H9 (cell line): ENCODE results near the gene CHRDL1. TPM values are rescaled to one million over a fixed set of nuclear protein-coding genes. Genes with fewer than 3 reads are reported as not detected.

Source experiments
- DNase-seq: peaks from one replicate; pipeline ENCODE4 v3.0.0-alpha.2; 2017
- H2AFZ ChIP-seq: one replicate; pipeline ENCODE4 v1.6.1; 2013; ENCODE audit warnings: mild to moderate bottlenecking, low read length, control low read depth, moderate library complexity
- H2AK5ac ChIP-seq: 2 replicates; pipeline ENCODE4 v1.6.1; 2013; ENCODE audit warnings: low read length, control low read depth, mixed read lengths; ENCODE audit not compliant: insufficient read length
- H2BK120ac ChIP-seq: one replicate; pipeline ENCODE4 v1.6.1; 2013; ENCODE audit warnings: low read depth, mild to moderate bottlenecking, low read length, control low read depth, inconsistent platforms; ENCODE audit not compliant: poor library complexity, severe bottlenecking
- H2BK12ac ChIP-seq: 2 replicates; pipeline ENCODE4 v1.6.1; 2013; ENCODE audit warnings: low read length, control low read depth, mixed read lengths, low read depth; ENCODE audit not compliant: insufficient read length
- H2BK15ac ChIP-seq: 2 replicates; pipeline ENCODE4 v1.6.1; 2013; ENCODE audit warnings: low read depth, low read length, control low read depth
- H2BK20ac ChIP-seq: one replicate; pipeline ENCODE4 v1.6.1; 2013; ENCODE audit warnings: low read depth, mild to moderate bottlenecking, low read length, control low read depth, inconsistent platforms; ENCODE audit not compliant: poor library complexity, severe bottlenecking
- H2BK5ac ChIP-seq: 2 replicates; pipeline ENCODE4 v1.6.1; 2013; ENCODE audit warnings: low read length, control low read depth, mixed read lengths; ENCODE audit not compliant: insufficient read length
- H3K14ac ChIP-seq: 2 replicates; pipeline ENCODE4 v1.6.1; 2013; ENCODE audit warnings: low read length, control low read depth; ENCODE audit not compliant: insufficient read depth
- H3K18ac ChIP-seq: 2 replicates; pipeline ENCODE4 v1.6.1; 2013; ENCODE audit warnings: low read depth, mild to moderate bottlenecking, mixed read lengths, low read length, control low read depth; ENCODE audit not compliant: insufficient read length
- H3K23ac ChIP-seq: 2 replicates; pipeline ENCODE4 v1.6.1; 2013; ENCODE audit warnings: low read length, control low read depth, mixed read lengths, low read depth; ENCODE audit not compliant: insufficient read length
- H3K23me2 ChIP-seq: 2 replicates; pipeline ENCODE4 v1.6.1; 2013; ENCODE audit warnings: low read depth, mild to moderate bottlenecking, mixed read lengths, low read length, control low read depth; ENCODE audit not compliant: insufficient read length, poor library complexity, severe bottlenecking
- H3K27ac ChIP-seq: 2 replicates; pipeline ENCODE4 v1.5.1; 2013; ENCODE audit warnings: low read length, control low read depth, mixed read lengths, low read depth; ENCODE audit not compliant: insufficient read length
- H3K27me3 ChIP-seq: 2 replicates; pipeline ENCODE4 v1.6.1; 2013; ENCODE audit warnings: low read length, control low read depth, inconsistent platforms; ENCODE audit not compliant: insufficient read depth
- H3K4ac ChIP-seq: 2 replicates; pipeline ENCODE4 v1.6.1; 2013; ENCODE audit warnings: low read depth, mild to moderate bottlenecking, control low read depth, inconsistent platforms, low read length, moderate library complexity
- H3K4me1 ChIP-seq: 2 replicates; pipeline ENCODE4 v1.6.1; 2013; ENCODE audit warnings: low read length, control low read depth, inconsistent platforms; ENCODE audit not compliant: insufficient read depth
- H3K4me2 ChIP-seq: 2 replicates; pipeline ENCODE4 v1.6.1; 2013; ENCODE audit warnings: low read length, control low read depth, mixed read lengths; ENCODE audit not compliant: insufficient read length, insufficient read depth
- H3K56ac ChIP-seq: 2 replicates; pipeline ENCODE4 v1.6.1; 2013; ENCODE audit warnings: low read depth, mild to moderate bottlenecking, mixed read lengths, low read length, control low read depth; ENCODE audit not compliant: insufficient read length
- H3K79me1 ChIP-seq: 2 replicates; pipeline ENCODE4 v1.6.1; 2013; ENCODE audit warnings: low read depth, mild to moderate bottlenecking, moderate library complexity, low read length, control low read depth, inconsistent platforms; ENCODE audit not compliant: insufficient read depth, poor library complexity, severe bottlenecking
- H3K79me2 ChIP-seq: 2 replicates; pipeline ENCODE4 v1.6.1; 2013; ENCODE audit warnings: low read length, control low read depth, inconsistent platforms; ENCODE audit not compliant: insufficient read depth
- H3K9ac ChIP-seq: 2 replicates; pipeline ENCODE4 v1.6.1; 2013; ENCODE audit warnings: low read length, control low read depth, mixed read lengths; ENCODE audit not compliant: insufficient read length; ENCODE audit errors: extremely low read depth
- H3K9me3 ChIP-seq: one replicate; pipeline ENCODE4 v1.6.1; 2013; ENCODE audit warnings: low read depth, low read length, inconsistent platforms; ENCODE audit not compliant: control insufficient read depth
- H3T11ph ChIP-seq: one replicate; pipeline ENCODE4 v1.6.1; 2013; ENCODE audit warnings: mild to moderate bottlenecking, low read length, control low read depth, inconsistent platforms
- H4K20me1 ChIP-seq: one replicate; pipeline ENCODE4 v1.6.1; 2013; ENCODE audit not compliant: control insufficient read depth, insufficient read length, insufficient read depth
- H4K5ac ChIP-seq: 2 replicates; pipeline ENCODE4 v1.6.1; 2013; ENCODE audit warnings: low read depth, mild to moderate bottlenecking, mixed read lengths, low read length, control low read depth; ENCODE audit not compliant: insufficient read length
- H4K8ac ChIP-seq: replicated peaks from 2 replicates; pipeline ENCODE4 v1.6.1; 2013; ENCODE audit warnings: low read length, control low read depth, mixed read lengths, low read depth; ENCODE audit not compliant: insufficient read length
- H4K91ac ChIP-seq: 2 replicates; pipeline ENCODE4 v1.6.1; 2013; ENCODE audit warnings: low read depth, mild to moderate bottlenecking, moderate library complexity, mixed read lengths, low read length, control low read depth; ENCODE audit not compliant: insufficient read length
- H3K27ac Mint-ChIP-seq, 3 experiments: 2 replicates in 2 of 3; 3 replicates in 1 of 3; pipeline ENCODE4 v1.8.0; 2020 to 2021; ENCODE audit warnings: mixed read lengths in 3 of 3, mild to moderate bottlenecking in 1 of 3, moderate library complexity in 1 of 3
- H3K27me3 Mint-ChIP-seq: 2 replicates; pipeline ENCODE4 v1.8.0; 2021; ENCODE audit warnings: low read depth, mild to moderate bottlenecking, moderate library complexity, mixed read lengths
- H3K36me3 Mint-ChIP-seq, 3 experiments: 2 replicates in 2 of 3; 3 replicates in 1 of 3; pipeline ENCODE4 v1.8.0; 2020 to 2021; ENCODE audit warnings: low read depth in 3 of 3, mixed read lengths in 3 of 3; ENCODE audit not compliant: insufficient read depth in 1 of 3
- H3K4me1 Mint-ChIP-seq, 2 experiments: 2 replicates each; pipeline ENCODE4 v1.8.0; 2020; ENCODE audit warnings: mixed read lengths in 2 of 2
- H3K4me3 Mint-ChIP-seq, 2 experiments: 2 replicates in 1 of 2; 3 replicates in 1 of 2; pipeline ENCODE4 v1.8.0; 2020 to 2021; ENCODE audit warnings: mild to moderate bottlenecking in 2 of 2, mixed read lengths in 2 of 2, moderate library complexity in 1 of 2
- H3K9me3 Mint-ChIP-seq, 2 experiments: 2 replicates in 1 of 2; 3 replicates in 1 of 2; pipeline ENCODE4 v1.8.0; 2020; ENCODE audit warnings: mild to moderate bottlenecking in 2 of 2, mixed read lengths in 2 of 2, moderate library complexity in 1 of 2
- WGBS: extraction: QIAGEN DNeasy Blood & Tissue Kit; methylation state at CpG from one replicate; pipeline ENCODE4 v1.1.7; 2013; ENCODE audit warnings: missing lambda C conversion rate, low lambda C conversion rate, mixed read lengths; ENCODE audit not compliant: insufficient read length; ENCODE audit errors: extremely low coverage; 5-methylcytosine and 5-hydroxymethylcytosine counted together
- total RNA-seq: library from RNA; stranded (reverse); gene quantifications from 2 replicates; pipeline ENCODE4 v1.2.1, GENCODE V29; 2021
- TF ChIP-seq, protein P1 (sequence below): fragments of 200-600 bp; sonication (generic); conservative IDR thresholded peaks from 3 replicates; pipeline ENCODE4 v1.8.0; 2021; ENCODE audit warnings: antibody characterized with exemption, mild to moderate bottlenecking

CHRDL1 gene
- total RNA-seq, 1 experiment from 2014 or later: 11.8 TPM

- H3K23ac ChIP-seq: no peak overlapping the region
- no peak overlapping the region for H4K5ac ChIP-seq
- H4K91ac ChIP-seq: no peak overlapping the region
- Mint-ChIP-seq H3K27ac (peak overlapping the region in 2 of 3 experiments; percentile 19 to 87; a peak in 1 of 7 replicates), H3K4me1 (peaks cover 13% of the 10 kb centered on the region in 2 experiments), H3K27me3 (no peaks in the 10 kb centered on the region), H3K9me3 (no peaks in the 10 kb centered on the region), H3K36me3 (no peaks in the 10 kb centered on the region; a peak in 1 of 7 replicates), H3K4me3 (no peak overlapping the region)
- TF ChIP-seq, protein P1, sequence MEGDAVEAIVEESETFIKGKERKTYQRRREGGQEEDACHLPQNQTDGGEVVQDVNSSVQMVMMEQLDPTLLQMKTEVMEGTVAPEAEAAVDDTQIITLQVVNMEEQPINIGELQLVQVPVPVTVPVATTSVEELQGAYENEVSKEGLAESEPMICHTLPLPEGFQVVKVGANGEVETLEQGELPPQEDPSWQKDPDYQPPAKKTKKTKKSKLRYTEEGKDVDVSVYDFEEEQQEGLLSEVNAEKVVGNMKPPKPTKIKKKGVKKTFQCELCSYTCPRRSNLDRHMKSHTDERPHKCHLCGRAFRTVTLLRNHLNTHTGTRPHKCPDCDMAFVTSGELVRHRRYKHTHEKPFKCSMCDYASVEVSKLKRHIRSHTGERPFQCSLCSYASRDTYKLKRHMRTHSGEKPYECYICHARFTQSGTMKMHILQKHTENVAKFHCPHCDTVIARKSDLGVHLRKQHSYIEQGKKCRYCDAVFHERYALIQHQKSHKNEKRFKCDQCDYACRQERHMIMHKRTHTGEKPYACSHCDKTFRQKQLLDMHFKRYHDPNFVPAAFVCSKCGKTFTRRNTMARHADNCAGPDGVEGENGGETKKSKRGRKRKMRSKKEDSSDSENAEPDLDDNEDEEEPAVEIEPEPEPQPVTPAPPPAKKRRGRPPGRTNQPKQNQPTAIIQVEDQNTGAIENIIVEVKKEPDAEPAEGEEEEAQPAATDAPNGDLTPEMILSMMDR: no peak
- H2AFZ ChIP-seq: no peak overlapping the region
- H2BK15ac ChIP-seq: no peak overlapping the region
- H3K27me3 ChIP-seq: no peaks in the 10 kb centered on the region
- no peak overlapping the region for H3K4ac ChIP-seq
- H3K9ac ChIP-seq: no peak overlapping the region
- no peak overlapping the region for H2BK20ac ChIP-seq
- H3K4me2 ChIP-seq: no peak overlapping the region
- no peak overlapping the region for H3K18ac ChIP-seq
- no peak overlapping the region for H3T11ph ChIP-seq
- H3K56ac ChIP-seq: no peak overlapping the region
- no peak overlapping the region for H4K8ac ChIP-seq
- H2BK120ac ChIP-seq: no peak overlapping the region
- H3K14ac ChIP-seq: no peak overlapping the region
- no CpG with 5 or more reads among the region's 1 CpG for WGBS
- no peaks in the 10 kb centered on the region; the same call in 1 of the 2 replicates for H3K4me1 ChIP-seq
- no peak overlapping the region for H3K27ac ChIP-seq
- H4K20me1 ChIP-seq: no peaks in the 10 kb centered on the region
- H2AK5ac ChIP-seq: no peak overlapping the region
- no peak overlapping the region for H2BK5ac ChIP-seq
- DNase-seq: peak; percentile 48
- H3K23me2 ChIP-seq: no peaks in the 10 kb centered on the region
- H3K79me1 ChIP-seq: no peaks in the 10 kb centered on the region
- no peaks in the 10 kb centered on the region for H3K9me3 ChIP-seq
- no peaks in the 10 kb centered on the region for H3K79me2 ChIP-seq
- no peak overlapping the region for H2BK12ac ChIP-seq
Measured at GRCh38 chrX:110741213-110741796, 54.3 kb downstream of the CHRDL1 start.
